ENCODE data around the gene ATXN1. TPM values are rescaled to one million over a fixed set of nuclear protein-coding genes. Genes with fewer than 3 reads are reported as not detected.

Gene ATXN1
- total RNA-seq, 1 experiment from 2014 or later: 5.6 TPM

GRCh38 chr6:16712255-16712930, 48.9 kb downstream of the ATXN1 start:
- TF ChIP-seq CTCF (conservative IDR thresholded peaks at IDR 0.05): no peak
- H3K23me2 ChIP-seq (ENCODE audit: insufficient read length, low read depth, low read length, poor library complexity, severe bottlenecking): no peaks in the 10 kb centered on the region
- H3K9me3 Mint-ChIP-seq: no peaks in the 10 kb centered on the region; a peak in 1 of 5 replicates
- no peaks in the 10 kb centered on the region for H3K27me3 ChIP-seq (ENCODE audit: insufficient read depth, low read length)
- H3K4me1 ChIP-seq (ENCODE audit: insufficient read depth, low read length): no peaks in the 10 kb centered on the region
- no peak overlapping the region for H3K27ac ChIP-seq (ENCODE audit: insufficient read length, low read depth, low read length)
- no peak overlapping the region for H4K5ac ChIP-seq (ENCODE audit: insufficient read length, low read depth, low read length)
- H3K4me3 Mint-ChIP-seq: no peak overlapping the region
- H3K56ac ChIP-seq (ENCODE audit: insufficient read length, low read depth, low read length): no peak overlapping the region
- no peaks in the 10 kb centered on the region for H4K20me1 ChIP-seq (ENCODE audit: control insufficient read depth, insufficient read depth, insufficient read length)
- H3K4ac ChIP-seq (ENCODE audit: low read depth, low read length): no peak overlapping the region
- no peak overlapping the region for H4K91ac ChIP-seq (ENCODE audit: insufficient read length, low read depth, low read length)
- no peaks in the 10 kb centered on the region for H3K79me1 ChIP-seq (ENCODE audit: insufficient read depth, low read depth, low read length, poor library complexity, severe bottlenecking)
- H3K23ac ChIP-seq (ENCODE audit: insufficient read length, low read depth, low read length): no peak overlapping the region
- H2BK120ac ChIP-seq (ENCODE audit: low read depth, low read length, poor library complexity, severe bottlenecking): no peak overlapping the region
- H3K4me1 Mint-ChIP-seq: peaks cover 5 to 7% of the 10 kb centered on the region in 2 experiments; a peak in 1 of 4 replicates
- H4K8ac ChIP-seq (replicated peaks; ENCODE audit: insufficient read length, low read depth, low read length): no peak overlapping the region
- no peak overlapping the region for H2AK5ac ChIP-seq (ENCODE audit: insufficient read length, low read length)
- H3K36me3 Mint-ChIP-seq (ENCODE audit: insufficient read depth in 1 of 3, low read depth in 3 of 3): no peaks in the 10 kb centered on the region
- H2BK12ac ChIP-seq (ENCODE audit: insufficient read length, low read depth, low read length): no peak overlapping the region
- H2BK5ac ChIP-seq (ENCODE audit: insufficient read length, low read length): no peak overlapping the region
- H2AFZ ChIP-seq (ENCODE audit: low read length): no peak overlapping the region
- no peak overlapping the region for H3T11ph ChIP-seq (ENCODE audit: low read length)
- H2BK15ac ChIP-seq (ENCODE audit: low read depth, low read length): no peak overlapping the region
- H3K9me3 ChIP-seq (ENCODE audit: control insufficient read depth, low read depth, low read length): no peaks in the 10 kb centered on the region
- H3K79me2 ChIP-seq (ENCODE audit: insufficient read depth, low read length): no peaks in the 10 kb centered on the region
- peak overlapping the region in 1 of 3 experiments; percentile 51; a peak in 2 of 7 replicates for H3K27ac Mint-ChIP-seq
- H3K18ac ChIP-seq (ENCODE audit: insufficient read length, low read depth, low read length): no peak overlapping the region
- H2BK20ac ChIP-seq (ENCODE audit: low read depth, low read length, poor library complexity, severe bottlenecking): no peak overlapping the region
- no peak overlapping the region for H3K4me2 ChIP-seq (ENCODE audit: insufficient read depth, insufficient read length, low read length)
- no peak for DNase-seq
- H3K14ac ChIP-seq (ENCODE audit: insufficient read depth, low read length): no peak overlapping the region
- no CpG with 5 or more reads among the region's 12 CpGs for WGBS (ENCODE audit: extremely low coverage, insufficient read length, low lambda C conversion rate)
- H3K9ac ChIP-seq (ENCODE audit: extremely low read depth, insufficient read length, low read length): no peak overlapping the region
- H3K27me3 Mint-ChIP-seq (ENCODE audit: low read depth): no peaks in the 10 kb centered on the region
